Measurements from ENCODE around the gene HDLBP.
A peak's percentile ranks its signal among the peaks of the same experiment; 100 is the strongest.

Gene HDLBP

DNA sequence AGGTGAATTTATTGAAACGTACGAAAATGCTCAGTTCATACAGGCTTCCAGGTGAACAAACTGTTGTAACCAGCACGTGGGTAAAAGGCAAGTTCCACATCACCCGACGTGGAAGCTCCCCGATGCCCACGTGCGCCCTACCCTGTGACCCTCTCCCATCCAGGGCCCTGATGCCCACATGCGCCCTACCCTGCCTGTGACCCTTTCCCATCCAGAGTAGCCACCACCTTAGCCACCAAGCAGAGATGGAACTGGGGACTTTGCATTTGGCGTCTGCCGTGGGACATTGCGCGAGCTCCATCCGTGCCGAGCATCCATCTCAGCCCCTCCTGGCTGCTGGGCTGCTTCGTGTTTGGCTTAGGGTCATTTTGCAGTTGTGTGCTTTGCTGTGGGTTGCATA, 89.5 kb downstream of the HDLBP start:
- in situ Hi-C loops (cut with HindIII; ENCODE audit: low pct_ligation_motif_present, low sequenced_read_pairs): no loop called here
- Histone ChIP-seq H3K27me3 (replicated peaks) (no peaks in the 10 kb centered on the region), H3K27ac (no peak overlapping the region), H3K36me3 (replicated peaks) (peaks cover 58% of the 10 kb centered on the region), H3K4me3 (ENCODE audit: low read depth, low read length) (no peak overlapping the region)
- no peak for DNase-seq
- no peak for TF ChIP-seq CTCF (IDR thresholded peaks at IDR 0.05; ENCODE audit: low read depth, low read length, missing control alignments)

- H3K27ac ChIP-seq: no peak overlapping the region
- no peaks in the 10 kb centered on the region for H3K27me3 ChIP-seq (replicated peaks)
- in situ Hi-C loops (cut with HindIII; ENCODE audit: low pct_ligation_motif_present, low sequenced_read_pairs): no loop called here
- DNase-seq: no peak
- H3K36me3 ChIP-seq (replicated peaks): peaks cover 54% of the 10 kb centered on the region
- no peak overlapping the region for H3K4me3 ChIP-seq (ENCODE audit: low read depth, low read length)
- TF ChIP-seq CTCF (IDR thresholded peaks at IDR 0.05; ENCODE audit: low read depth, low read length, missing control alignments): no peak
Observed at GRCh38 chr2:241225545-241225944, 89.9 kb downstream of the HDLBP start.

DNA sequence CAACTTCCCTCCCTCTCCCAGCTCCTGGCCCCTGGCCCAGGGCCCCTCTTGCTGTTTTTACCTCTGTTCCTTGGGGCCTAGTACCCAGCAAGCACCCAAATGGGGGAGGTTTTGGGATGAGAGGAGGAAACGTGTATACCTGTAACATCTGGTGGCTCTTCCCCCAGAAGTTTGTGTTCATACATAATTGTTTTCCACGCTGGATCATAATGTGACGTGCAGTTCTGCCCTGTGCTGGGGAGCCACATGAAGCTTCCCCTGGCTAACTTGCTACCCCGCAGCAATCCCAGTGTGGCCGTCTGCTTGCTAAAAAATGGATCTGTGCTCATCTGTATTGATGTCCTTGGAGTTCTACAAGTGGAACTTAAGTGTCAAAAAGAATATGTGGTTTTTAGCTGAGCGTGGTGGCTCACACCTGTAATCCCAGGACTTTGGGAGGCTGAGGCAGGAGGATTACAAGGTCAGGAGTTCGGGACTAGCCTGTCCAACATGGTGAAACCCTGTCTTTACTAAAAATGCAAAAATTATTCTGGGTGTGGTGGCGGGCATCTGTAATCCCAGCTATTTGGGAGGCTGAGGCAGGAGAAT, 90.5 kb downstream of the HDLBP start:
- Histone ChIP-seq H3K27me3 (replicated peaks) (no peaks in the 10 kb centered on the region), H3K4me3 (ENCODE audit: low read depth, low read length) (no peak overlapping the region), H3K36me3 (replicated peaks) (peaks cover 48% of the 10 kb centered on the region), H3K27ac (no peak overlapping the region)
- in situ Hi-C loops (cut with HindIII; ENCODE audit: low pct_ligation_motif_present, low sequenced_read_pairs): no loop called here
- no peak for TF ChIP-seq CTCF (IDR thresholded peaks at IDR 0.05; ENCODE audit: low read depth, low read length, missing control alignments)
- no peak for DNase-seq

DNA sequence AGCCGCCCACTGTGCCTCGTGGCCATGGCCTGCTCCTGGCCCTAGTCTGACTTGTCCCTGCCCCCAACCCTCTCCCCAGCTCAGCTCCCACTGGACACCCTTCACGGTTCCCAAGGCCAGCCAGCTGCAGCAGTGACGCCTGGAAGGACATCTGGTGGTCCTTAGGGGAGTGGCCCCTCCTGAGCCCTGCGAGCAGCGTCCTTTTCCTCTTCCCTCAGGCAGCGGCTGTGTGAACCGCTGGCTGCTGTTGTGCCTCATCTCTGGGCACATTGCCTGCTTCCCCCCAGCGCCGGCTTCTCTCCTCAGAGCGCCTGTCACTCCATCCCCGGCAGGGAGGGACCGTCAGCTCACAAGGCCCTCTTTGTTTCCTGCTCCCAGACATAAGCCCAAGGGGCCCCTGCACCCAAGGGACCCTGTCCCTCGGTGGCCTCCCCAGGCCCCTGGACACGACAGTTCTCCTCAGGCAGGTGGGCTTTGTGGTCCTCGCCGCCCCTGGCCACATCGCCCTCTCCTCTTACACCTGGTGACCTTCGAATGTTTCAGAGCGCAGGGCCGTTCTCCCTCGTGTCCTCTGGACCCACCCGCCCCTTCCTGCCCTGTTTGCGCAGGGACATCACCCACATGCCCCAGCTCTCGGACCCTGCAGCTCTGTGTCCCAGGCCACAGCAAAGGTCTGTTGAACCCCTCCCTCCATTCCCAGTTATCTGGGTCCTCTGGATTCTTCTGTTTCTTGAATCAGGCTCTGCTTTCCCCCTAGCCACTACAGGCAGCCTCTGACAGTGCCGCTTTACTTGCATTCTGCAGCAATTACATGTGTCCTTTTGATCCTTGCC, 91.2 kb downstream of the HDLBP start:
- no peak overlapping the region for H3K4me3 ChIP-seq (ENCODE audit: low read depth, low read length)
- no peaks in the 10 kb centered on the region for H3K27me3 ChIP-seq (replicated peaks)
- peaks cover 42% of the 10 kb centered on the region for H3K36me3 ChIP-seq (replicated peaks)
- no peak overlapping the region for H3K27ac ChIP-seq
- TF ChIP-seq CTCF (IDR thresholded peaks at IDR 0.05; ENCODE audit: low read depth, low read length, missing control alignments): peak; percentile 28
- peak; percentile 52 for DNase-seq
- in situ Hi-C loops (cut with HindIII; ENCODE audit: low pct_ligation_motif_present, low sequenced_read_pairs): no loop called here

DNA sequence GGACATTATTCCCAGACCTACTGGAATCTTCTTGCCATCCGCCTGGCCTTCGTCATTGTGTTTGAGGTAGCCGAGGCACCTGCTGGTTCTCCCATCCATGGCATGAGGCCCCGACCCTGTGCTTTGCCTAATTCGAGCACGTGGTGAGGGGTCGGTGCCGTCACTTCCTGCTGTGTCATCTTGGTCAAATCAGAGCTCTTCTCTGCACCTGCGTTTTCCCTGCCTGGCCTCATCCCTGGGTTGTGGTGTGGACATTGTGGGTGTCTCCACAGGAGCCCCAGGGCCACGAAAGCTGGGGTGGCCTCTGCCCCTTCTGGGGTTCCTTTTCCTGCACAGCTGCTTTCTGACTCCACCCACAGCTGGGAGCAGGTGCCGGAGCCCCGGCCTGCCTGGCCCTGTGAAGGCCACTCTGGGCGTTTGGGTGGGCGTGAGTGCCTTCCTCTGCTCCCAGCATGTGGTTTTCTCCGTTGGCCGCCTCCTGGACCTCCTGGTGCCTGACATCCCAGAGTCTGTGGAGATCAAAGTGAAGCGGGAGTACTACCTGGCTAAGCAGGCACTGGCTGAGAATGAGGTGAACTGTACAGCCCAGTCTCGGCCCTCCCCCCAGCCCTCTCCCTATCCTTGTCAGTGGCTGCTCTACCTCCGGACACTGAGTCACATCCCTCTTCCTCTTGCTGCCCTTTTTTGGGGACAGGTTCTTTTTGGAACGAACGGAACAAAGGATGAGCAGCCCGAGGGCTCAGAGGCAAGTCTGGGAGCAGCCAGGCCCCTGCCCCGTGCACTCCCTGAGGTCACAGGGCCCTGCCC, 92.1 kb downstream of the HDLBP start:
- Histone ChIP-seq H3K27me3 (replicated peaks) (no peaks in the 10 kb centered on the region), H3K4me3 (ENCODE audit: low read depth, low read length) (no peak overlapping the region), H3K27ac (no peak overlapping the region), H3K36me3 (replicated peaks) (peaks cover 34% of the 10 kb centered on the region)
- in situ Hi-C loops (cut with HindIII; ENCODE audit: low pct_ligation_motif_present, low sequenced_read_pairs): no loop called here
- no peak for DNase-seq
- no peak for TF ChIP-seq CTCF (IDR thresholded peaks at IDR 0.05; ENCODE audit: low read depth, low read length, missing control alignments)

All from brain microvascular endothelial cell (primary cell).